ENCODE results near the gene TSPEAR.

TSPEAR gene

DNA sequence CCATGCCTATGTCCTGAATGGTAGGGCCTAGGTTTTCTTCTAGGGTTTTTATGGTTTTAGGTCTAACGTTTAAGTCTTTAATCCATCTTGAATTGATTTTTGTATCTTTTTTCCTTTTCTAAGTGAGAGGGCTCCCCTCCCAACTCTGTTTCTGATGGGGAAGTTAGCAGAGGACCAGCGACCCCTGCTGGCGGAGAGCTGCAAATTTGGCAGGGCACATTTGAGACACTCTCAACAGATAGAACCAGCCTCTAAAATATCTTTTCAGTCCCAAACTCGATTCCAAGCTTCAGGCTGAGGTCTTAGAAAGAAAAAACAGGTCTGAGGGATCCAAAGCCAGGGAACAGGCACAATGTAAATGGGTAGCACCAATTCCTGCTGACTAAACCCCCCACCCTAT, 223.5 kb downstream of the TSPEAR start:
- no peak overlapping the region for H3K27ac ChIP-seq
- TF ChIP-seq, protein P1, sequence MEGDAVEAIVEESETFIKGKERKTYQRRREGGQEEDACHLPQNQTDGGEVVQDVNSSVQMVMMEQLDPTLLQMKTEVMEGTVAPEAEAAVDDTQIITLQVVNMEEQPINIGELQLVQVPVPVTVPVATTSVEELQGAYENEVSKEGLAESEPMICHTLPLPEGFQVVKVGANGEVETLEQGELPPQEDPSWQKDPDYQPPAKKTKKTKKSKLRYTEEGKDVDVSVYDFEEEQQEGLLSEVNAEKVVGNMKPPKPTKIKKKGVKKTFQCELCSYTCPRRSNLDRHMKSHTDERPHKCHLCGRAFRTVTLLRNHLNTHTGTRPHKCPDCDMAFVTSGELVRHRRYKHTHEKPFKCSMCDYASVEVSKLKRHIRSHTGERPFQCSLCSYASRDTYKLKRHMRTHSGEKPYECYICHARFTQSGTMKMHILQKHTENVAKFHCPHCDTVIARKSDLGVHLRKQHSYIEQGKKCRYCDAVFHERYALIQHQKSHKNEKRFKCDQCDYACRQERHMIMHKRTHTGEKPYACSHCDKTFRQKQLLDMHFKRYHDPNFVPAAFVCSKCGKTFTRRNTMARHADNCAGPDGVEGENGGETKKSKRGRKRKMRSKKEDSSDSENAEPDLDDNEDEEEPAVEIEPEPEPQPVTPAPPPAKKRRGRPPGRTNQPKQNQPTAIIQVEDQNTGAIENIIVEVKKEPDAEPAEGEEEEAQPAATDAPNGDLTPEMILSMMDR (conservative IDR thresholded peaks at IDR 0.05): peak; percentile 59

DNA sequence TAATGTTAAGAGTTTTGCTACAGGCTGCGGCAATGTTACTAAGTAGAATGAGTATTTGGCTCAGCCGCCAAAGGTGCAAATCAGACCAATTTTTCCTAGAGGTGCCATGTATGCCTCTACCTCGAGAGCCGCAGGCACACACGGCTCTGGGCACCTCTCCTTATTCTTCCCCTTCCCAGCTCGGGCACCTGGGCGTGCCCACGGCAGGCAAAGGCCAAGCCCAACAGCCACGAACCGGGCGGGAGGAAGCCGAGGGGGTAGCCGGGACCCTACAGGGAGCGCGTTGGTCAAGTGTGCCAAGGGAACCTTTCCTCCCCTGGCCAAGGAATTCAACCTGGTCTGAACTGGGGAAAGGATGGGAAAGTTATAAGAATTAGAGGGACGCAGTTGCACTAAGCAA, 225.1 kb downstream of the TSPEAR start:
- no peak overlapping the region for H3K27ac ChIP-seq
- TF ChIP-seq, protein P1 (conservative IDR thresholded peaks at IDR 0.05): no peak

DNA sequence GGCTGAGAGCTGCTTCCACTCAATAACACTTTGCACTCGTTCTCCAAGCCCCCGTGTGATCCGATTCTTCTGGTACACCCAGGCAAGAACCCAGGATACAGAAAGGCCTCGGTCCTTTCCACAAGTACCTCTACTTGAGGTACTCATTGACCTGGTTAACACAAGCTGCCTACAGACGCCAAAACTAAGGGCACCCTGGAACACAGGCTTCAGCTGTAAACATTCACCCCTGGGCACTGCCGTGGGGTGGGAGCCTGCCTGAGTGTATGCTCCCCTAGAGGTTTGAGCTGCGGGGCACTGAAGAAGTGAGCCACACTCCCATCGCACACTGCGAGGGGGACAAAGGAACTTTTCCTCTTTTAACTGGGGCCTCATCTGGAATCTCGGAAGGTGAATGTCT, 225.6 kb downstream of the TSPEAR start:
- TF ChIP-seq, protein P1 (conservative IDR thresholded peaks at IDR 0.05): no peak
- no peak overlapping the region for H3K27ac ChIP-seq

- no peak overlapping the region for H3K27ac ChIP-seq
Observed at GRCh38 chr21:44485254-44485793, 226.0 kb downstream of the TSPEAR start.

GRCh38 chr21:44484498-44485253, 226.7 kb downstream of the TSPEAR start:
- TF ChIP-seq, protein P1 (conservative IDR thresholded peaks at IDR 0.05): no peak
- no peak overlapping the region for H3K27ac ChIP-seq

More at GRCh38 chr21:44485254-44485793, 226.0 kb downstream of the TSPEAR start:
- TF ChIP-seq, protein P1 (conservative IDR thresholded peaks at IDR 0.05): no peak

- TF ChIP-seq, protein P1 (conservative IDR thresholded peaks at IDR 0.05): no peak
- peak overlapping the region; percentile 22; the same call in 1 of the 2 replicates for H3K27ac ChIP-seq
Observed at GRCh38 chr21:44483288-44484237, 227.8 kb downstream of the TSPEAR start.
